ENCODE measurements around the gene PPP2R5E.
"Not testable (repeated sequence)": the region's sequence is repeated elsewhere in the genome, so short reads cannot be mapped to it uniquely, and the experiment has no call there.

GRCh38 chr14:63522511-63522910 lies 20.7 kb downstream of the PPP2R5E start:
- not testable (repeated sequence) for TF ChIP-seq POLR2A, CTCF, POLR2AphosphoS5 (IDR thresholded peaks at IDR 0.05)

Data from suprapubic skin (tissue), 4 donors.